Left forelimb (tissue), 1 donor: Measurements from ENCODE around the gene WDR72.
"Not testable (repeated sequence)": the region's sequence is repeated elsewhere in the genome, so short reads cannot be mapped to it uniquely, and the experiment has no call there.

Experiments
- DNase-seq: peaks from one replicate; pipeline ENCODE4 v3.0.0-alpha.2; 2018; ENCODE audit warnings: low spot score

WDR72 gene

DNA sequence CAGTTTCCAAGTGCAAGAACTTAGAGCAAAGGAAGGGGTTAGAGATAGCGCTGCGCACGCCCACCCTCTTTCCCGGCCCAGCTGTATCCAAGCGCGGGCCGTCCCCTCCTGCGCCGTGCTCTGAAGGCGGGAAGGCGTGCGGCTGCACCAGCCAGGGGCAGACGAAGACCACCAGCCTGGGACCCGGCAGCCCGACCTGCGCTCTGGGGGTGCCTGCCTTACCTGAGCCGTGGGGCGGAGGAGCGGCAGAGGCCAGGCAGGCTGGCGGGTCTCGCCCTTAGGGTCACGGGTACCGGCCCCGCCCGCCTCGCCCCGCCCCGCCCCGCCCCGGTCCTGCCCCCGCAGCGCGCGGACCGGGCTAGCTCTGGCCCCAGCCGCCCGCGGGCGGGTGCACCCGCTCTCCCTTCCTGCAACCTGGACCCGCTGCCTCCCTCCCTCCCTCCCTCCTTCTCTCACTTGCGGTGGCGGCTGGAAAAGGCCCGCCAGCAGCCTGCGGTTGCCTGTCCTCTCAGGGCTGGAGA, at the start of gene WDR72:
TSS of gene WDR72 (minus strand) at position 253 of the 521 bp plus-strand sequence. CDS start 26,514 bp downstream, outside the sequence.
- no peak for DNase-seq

DNA sequence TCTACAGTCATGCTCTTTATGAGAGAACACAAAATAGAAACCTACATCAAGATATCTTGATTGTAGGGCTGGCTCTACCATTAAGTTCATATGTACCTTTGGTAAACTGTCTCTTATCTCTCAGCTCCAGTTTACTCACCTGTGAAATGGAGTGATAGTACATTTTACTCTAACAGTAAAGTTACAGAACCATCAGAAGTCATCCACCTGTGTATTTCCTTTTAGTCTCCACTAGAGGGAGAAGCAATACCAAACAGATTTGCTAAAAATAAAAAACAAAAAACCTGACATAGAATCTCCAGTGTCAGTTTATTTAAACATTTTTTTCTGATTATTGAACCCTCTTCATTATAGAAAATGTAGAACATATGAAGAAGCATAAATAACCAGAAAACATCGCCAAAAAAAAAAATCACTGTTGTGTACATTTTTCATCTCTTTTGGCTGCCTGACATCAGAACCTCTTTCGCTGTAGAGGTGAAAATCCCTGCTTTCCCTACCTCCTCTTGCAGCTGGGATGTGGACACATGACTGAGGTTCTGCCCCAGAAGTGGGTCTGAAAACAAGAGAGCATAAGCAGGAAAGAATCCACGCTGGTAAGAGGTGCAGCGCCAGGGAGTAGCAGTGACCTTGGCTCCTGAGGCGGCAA, 48.7 kb upstream of the WDR72 start:
- no peak for DNase-seq

DNA sequence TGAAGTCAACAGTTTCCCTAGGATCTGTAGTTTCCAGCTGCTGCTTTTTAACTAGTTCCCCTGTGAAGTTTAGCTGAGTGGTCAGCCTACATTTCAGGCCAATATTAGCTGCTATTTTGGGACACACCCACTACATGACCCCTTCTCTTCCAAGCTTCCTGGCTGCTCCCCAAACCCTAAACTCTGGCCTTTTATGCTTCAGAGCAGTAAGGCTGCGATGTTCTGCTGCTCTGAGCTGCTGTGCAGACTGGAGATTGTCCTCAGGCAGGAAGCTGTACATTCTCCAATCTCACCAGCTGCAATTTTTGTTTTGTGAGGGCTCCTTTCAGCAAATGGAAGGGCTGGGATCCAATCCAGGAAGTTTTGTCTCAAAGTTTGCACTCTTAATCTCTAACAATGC, 48.0 kb upstream of the WDR72 start:
- DNase-seq = peak; percentile 70

DNA sequence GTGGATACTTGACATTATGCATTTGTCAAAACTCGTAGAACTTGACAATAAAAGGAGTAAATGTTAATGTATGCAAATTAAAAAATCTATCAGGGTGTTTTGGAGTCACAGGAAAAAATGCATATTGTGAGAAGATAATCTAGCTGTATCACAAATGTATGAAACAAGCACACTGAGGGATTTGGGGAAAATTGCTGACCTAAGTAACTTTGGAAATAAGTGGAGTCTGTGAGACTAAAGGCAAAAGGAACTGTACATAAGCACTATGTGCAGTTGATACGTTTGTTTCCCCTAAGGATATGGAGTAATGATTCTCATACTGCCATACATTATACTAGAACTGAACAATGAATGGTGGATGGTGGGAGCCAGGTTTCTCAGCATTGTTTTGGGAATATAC, 43.2 kb upstream of the WDR72 start:
- DNase-seq = no peak

DNA sequence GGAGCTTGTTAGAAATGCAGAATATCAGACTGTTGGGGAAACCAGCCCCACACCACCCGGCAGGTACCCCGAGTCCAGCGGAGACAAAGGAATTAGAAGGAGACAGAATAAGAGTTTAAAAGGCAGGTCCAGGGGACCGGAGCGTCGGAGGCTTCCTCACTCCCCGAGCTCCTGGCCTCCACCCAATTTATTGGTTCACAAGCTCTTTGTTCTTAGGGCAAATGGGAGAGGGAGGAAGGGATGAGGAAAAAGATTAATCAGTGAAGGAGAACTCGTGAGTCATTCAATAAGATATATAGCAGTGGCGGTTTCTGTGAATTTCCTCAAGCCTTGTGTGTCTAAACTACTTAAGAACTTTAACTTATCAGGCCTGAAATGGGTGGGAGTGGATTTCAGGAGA, 32.1 kb upstream of the WDR72 start:
- no peak for DNase-seq

DNA sequence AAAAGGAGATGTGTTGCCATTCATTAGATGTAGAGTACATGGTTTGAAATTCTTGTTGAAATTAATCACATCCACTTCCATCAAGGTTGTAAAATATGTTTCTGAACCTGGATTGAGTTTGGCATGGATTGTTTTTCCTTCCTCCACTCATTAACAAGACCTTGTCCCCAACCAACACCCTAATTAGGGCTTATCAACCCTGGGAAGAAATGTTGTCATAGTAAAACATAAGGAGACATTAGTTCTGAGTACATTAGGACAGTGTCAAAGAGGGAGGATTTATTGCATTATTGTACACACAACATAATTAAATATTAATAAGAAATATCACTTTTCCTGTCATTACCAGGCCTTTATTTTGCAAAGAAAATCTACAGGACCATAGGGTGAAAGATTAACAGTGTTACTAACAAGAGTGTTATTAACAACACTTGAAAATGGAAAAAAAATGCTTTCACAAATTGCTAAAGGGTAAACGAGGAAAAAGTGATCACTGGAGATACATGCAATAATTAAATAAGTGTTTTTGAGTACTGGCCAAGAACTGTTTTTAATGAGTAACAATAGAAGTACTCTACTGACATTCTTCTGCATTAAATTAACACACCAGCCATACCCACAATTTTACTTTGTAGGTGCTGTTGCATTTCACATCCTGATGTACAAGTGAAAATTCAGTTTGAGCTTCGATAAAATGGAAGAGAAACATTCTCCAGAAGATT, 30.4 kb upstream of the WDR72 start:
- DNase-seq = no peak

DNA sequence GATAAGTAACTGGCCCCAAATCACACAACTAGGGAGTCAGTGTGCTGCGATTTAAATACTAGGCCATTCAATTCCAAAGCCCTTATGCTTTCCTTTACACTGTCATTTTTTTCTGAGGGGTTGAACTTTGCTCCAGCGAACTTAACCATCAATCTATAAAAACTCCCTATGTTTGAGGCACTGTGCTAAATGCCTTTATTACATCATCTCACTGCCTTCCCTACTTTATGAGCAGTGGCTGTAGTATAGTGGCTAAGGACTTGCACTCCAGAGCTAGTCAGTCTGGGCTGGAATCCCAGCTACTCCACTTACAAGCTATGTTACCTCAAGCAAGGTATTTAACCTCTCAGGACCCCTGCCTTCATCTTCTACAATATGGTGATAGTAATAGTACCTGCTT, 26.9 kb upstream of the WDR72 start:
- DNase-seq = no peak

DNA sequence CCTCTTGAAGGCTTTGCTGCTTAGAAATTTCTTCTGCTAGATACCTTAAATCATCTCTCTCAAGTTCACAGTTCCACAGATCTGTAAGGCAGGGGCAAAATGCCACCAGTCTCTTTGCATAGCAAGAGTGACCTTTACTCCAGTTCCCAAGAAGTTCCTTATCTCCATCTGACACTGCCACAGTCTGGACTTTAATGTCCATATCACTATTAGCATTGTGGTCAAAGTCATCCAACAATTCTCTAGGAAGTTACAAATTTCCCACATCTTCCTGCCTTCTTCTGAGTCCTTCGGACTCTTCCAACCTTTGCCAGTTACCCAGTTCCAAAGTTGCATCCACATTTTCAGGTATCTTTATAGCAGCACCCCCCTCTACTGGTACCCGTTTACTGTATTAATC, 25.8 kb upstream of the WDR72 start:
- not testable (repeated sequence) for DNase-seq

DNA sequence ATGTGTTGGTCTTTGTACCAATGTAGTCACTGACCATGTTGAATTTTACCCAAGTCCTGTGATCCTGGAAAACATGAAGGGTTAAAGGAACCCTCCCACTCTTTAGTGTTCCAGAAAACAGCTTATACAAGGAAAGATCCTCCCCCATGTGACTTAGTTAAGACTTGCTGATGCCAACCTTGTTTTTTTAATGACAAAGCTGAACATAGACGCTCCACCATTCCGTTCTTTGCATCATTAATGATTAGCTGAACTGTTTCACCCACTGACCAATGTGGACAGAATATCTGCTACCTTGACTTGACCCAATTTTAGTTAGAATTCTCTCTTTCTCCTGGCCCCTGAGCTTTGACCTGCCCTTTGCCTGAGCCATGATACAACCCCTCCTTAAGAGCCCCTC, 3.5 kb upstream of the WDR72 start:
- DNase-seq = no peak

DNA sequence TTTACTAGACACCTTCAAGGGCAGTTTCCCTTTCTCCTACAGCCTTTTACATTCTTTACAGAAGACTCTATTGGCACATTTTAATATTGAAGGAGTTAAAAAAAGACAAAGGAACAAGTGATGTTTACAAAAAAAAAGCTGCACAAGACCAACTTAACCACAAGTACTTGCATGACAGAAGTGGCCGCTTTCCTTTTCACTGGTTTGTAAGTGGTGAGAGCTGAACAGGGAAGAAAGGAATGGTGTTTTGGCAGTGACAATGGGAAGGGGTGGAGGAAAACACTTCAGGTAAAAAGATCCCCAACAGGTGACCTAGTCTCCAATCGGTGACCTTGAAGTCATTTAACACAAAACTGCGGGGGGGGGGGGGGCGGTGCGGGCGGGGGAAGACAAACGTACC, 1.1 kb downstream of the WDR72 start:
- no peak for DNase-seq

DNA sequence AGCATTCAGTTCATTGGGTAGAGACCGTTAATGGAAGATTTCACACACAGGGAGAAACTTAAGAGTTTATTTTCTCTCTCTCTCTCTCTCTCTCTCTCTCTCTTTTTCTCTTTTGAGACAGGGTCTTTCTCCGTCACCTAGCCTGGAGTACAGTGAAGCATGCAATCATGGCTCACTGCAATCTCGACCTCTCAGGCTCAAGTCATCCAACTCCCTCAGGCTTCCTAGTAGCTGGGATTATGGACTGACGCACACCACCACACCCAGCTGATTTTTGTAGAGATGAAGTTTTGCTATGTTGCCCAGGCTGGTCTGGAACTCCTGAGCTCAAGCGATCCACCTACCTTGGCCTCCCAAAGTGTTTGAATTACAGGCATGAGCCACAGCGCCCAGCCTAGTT, 1.6 kb downstream of the WDR72 start:
- no peak for DNase-seq

DNA sequence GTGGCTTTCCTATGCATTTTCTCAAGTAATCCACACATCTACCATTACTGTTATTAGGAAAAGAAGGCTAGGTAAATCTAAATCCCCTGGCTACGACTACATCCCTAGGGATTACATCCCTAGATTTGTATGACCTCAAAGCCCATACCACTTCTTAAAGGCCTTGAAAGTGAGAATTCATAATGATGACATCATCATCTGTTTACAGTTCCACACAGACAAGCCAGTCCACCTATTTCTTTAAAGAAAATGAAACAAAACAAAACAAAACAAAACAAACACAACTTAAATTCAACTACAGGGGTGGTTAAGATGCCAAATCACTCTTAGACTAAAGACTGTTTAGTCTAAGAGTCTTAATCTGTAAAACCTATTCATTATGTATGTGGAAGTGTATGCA, 5.7 kb downstream of the WDR72 start:
- DNase-seq = no peak

DNA sequence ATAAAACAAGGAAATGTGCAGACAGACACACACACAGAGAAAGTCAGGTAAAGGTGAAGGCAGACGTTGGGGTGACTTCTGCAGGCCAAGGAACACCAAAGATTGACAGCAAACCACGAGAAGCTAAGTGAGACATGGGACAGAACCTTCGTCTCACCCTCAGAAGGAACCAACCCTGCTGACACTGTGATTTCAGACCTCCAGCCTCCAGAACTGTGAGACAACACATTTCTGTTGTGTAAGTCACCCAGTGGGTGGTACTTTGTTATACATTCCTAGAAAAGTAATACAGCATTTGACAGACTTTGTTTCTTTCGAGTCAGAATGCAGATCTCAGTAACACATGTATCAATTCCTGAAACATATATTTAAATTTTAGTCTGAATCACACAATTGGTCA, 7.1 kb downstream of the WDR72 start:
- no peak for DNase-seq

DNA sequence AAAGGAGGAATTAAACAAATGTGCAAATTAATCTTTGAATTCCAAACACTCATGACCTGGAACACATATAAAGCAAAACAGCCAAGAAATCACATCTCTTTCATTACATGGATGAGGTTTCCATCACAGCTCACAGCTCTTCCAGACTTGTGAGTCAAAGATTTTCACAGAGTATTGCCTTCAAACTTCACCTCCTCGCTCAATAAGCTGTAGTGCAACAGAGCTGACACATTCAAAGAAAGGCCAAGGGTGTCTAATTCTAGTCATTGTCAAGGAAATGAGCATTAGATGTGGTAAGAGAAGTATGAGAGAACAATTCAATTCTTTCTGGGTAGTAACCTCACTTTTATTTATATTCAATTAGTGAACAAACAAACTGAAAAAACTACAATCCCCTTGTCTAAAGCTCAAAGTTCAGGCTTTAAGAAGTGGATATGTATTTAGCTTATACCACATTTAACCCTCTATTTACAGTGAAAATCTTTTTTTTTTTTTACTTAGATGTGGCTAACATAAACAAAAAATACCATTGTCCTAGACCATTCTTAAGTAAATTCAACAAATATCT, 11.9 kb downstream of the WDR72 start:
- no peak for DNase-seq

DNA sequence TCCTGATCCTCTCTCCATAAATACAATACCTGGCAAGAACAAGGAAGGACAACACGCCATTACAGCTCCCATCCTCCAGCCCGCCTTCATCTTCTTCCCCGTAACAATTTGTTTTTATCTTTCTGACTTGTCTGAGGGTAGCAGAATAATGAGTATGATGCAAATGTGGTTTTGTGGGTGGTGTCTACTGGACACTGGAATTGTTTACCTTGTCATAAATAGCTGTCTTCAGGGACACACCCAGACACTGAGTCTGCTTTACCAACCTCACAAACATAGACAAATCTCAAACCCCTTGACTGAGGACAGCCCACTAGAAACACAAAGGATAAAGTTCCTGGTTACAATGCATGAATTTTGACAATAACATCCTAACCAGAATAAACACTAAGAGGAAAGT, 13.4 kb downstream of the WDR72 start:
- DNase-seq = no peak

DNA sequence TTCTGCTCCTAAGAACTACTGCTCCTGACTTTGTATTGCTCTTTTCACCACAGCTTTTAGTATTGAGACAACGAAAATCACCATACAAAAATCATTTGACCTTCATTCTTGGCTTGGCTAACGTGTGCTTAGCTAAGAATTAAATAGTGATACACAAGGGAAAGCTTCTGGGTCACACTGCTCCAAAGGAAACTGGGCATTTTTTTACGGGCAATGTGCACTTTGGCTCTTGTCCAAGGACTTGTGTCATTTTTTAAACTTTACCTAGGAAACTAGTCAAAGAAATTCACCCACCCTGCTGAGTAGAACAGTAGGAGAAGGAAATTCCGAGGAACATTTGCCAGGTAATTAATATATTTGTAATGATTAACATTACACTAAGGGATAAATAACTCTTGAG, 19.8 kb downstream of the WDR72 start:
- no peak for DNase-seq

DNA sequence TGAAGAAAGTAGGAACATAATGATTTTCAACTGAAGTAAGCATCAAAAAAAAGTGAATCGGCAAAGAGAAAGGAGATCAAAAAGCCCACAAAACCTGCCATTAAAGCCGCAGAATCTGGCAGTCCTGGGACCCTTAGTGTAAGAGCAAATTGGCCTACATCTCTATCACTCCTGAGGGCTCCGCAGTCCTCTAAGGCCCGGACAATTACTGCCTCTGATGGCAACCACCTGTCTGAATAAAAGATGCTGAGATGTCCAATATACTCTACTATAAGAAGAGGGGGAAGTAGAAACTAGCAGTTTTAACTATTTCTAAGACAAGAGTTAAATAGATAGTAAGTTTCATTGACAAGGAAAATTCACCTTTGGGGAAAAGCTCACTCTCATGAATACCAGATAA, 20.3 kb downstream of the WDR72 start:
- no peak for DNase-seq

DNA sequence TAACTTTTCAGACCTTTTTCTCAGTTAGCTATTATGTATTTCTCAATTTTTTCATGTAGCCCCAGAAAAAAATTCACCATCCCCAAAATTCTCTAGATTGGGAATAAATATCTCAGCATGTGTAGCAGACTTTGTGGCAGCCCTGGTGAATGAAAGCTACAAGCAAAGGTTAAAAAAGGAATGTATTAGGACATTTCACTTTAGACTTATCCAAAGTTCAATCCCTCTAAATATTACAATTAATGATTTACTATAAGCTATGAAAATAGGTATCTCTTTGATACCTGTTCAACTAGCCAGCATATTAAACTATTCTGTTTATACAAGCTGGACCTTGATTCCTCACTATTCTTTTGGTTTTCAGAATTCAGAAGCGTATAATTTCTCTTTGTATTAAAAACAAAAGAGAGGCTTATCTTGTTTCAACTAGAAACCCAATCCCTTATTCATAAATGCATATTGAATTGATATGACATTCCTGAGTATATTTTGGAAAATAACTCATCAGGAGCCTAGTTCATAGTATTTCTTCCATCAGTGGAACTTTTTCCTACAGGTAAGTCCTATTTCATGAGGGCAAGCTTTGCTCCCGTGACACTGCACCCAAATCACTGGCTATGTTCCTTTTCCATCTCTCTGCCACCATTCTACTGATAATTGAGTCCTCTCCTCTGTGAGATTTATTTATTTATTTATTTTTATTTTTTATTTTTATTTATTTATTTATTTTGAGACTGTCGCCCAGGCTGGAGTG, 38.0 kb downstream of the WDR72 start:
- no peak for DNase-seq

DNA sequence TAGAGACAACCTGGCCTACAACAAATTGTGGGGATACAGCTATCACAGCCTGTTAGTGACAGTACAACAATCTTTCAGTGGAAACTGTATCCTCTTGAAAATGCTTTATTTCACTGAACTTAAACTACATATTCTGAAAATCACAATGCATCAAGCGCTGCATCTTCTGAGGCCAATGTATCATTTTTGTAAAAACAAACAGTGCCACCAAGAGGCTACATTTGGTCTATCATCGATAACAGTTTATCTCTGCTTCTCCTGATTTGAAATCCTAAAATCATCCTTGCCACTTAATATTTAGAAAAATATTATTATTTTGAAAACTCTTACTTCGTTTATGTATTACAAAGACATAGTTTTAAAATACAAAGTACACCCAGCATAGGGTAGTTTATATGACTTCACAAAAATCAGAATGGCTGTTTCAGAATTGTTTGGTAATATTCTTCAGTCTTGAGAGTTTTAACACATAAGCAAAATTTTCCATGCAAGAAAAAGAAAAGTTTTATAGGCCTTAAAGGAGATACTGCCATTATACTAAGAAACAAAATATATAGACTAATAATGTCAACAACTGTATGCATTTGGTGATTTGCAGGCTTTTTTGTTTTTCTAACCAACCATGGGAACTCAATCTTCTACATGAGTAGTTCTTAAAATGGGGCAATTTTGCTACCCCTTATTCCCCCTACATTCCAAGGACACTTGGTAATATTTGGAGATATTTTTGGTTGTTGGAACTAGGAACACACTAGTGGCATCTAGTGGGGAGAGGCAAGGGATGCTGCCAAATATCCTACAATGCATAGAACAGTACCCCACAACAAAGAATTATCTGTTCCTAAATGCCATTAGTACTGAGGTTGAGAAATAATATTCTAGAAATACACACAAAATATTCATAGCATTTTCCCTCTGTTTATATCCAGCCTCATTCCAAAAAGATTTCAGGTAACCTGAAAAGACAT, 42.3 kb downstream of the WDR72 start:
- no peak for DNase-seq

DNA sequence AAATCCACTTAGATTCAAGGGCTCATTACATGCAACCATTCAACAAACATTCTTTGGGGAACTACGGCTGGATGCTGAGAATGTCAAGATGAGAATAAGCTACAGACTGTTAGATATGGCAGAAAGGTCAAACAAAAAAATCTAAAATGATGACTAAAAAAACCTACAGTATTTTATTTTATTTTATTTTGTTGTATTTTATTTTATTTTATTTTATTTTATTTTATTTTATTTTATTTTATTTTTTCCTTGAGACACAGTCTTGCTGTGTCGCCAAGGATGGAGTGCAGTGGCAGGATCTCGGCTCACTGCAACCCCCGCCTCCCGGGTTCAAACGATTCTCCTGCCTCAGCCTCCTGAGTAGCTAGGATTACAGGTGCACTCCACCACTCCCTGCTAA, 46.2 kb downstream of the WDR72 start:
- no peak for DNase-seq

DNA sequence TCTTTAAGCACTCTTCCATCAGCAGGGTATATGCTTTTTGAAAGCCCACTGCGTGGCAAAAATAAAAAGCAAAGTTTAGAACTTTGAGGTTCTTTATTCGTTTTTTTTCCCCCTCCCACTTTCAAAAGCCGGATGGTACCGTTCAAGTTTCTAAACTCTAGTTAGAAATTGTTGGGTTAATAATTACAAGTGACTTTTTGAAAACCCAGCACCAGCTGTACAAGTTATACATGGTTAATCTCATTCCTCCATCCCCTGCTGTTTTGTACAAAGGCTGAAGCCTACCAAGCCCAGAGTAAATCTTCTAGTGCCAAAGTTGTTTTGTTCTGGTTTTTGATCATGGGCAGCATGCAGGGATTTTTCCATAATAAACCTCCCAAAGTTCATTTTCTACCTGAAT, 48.6 kb downstream of the WDR72 start:
- DNase-seq = no peak

DNA sequence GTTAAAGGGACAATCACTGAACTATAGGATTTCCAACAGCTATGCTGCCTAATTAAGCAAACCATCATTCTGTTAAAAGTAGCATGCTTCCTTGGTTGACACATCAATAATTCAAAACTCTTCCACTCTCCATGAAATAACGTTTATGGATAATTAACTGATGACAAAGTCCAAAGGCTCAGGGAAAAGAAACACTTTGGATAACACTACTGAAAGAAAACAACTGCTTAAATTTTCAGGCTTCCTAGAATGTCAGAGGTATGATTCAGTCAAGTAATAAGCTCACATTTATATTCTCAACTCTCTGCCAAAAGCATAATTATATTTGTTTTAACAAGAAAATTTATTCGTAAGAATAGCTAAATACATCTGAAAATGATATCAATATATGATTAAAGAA, 49.6 kb downstream of the WDR72 start:
- DNase-seq = no peak
